Right cardiac atrium (tissue), 5 donors: ENCODE data around the gene PTPN22. TPM values are rescaled to one million over a fixed set of nuclear protein-coding genes. Genes with fewer than 3 reads are reported as not detected.

Source experiments
- ATAC-seq, 2 donors: fragments of 200-7000 bp; cut with Tn5 transposase; one replicate each; pipeline versions ENCODE4 v1.8.0 to v1.9.1; 2020; ENCODE audit warnings: moderate library complexity in 2 of 2, mild to moderate bottlenecking in 1 of 2
- DNase-seq, 3 donors: peaks; one replicate each; pipeline ENCODE4 v3.0.0-alpha.2; 2020
- H3K27ac ChIP-seq: one replicate; pipeline ENCODE4 v1.5.1; 2013; ENCODE audit warnings: mild to moderate bottlenecking, low read length, control low read depth, moderate library complexity
- H3K27me3 ChIP-seq: one replicate; pipeline ENCODE4 v1.6.1; 2013; ENCODE audit not compliant: control insufficient read depth, insufficient read depth
- H3K4me1 ChIP-seq: one replicate; pipeline ENCODE4 v1.6.1; 2013; ENCODE audit warnings: low read length; ENCODE audit not compliant: control insufficient read depth, insufficient read depth
- H3K4me3 ChIP-seq: one replicate; pipeline ENCODE4 v1.5.1; 2013; ENCODE audit warnings: low read length, control low read depth
- H3K9me3 ChIP-seq: one replicate; pipeline ENCODE4 v1.6.1; 2013; ENCODE audit warnings: low read length; ENCODE audit not compliant: control insufficient read depth
- WGBS: extraction: QIAGEN DNeasy Blood & Tissue Kit; methylation state at CpG from one replicate; pipeline ENCODE4 v1.1.7; 2013; 5-methylcytosine and 5-hydroxymethylcytosine counted together
- intact Hi-C, 4 donors: fragments of 100-400 bp; cut with DNase I; formaldehyde crosslinking; loops; one replicate each; pipeline versions ENCODE4 v1.11.0 to v1.14.0; 2022 to 2023
- polyA plus RNA-seq: library from polyadenylated mRNA; stranded (reverse); fragments of 200-250 nt; gene quantifications from one replicate; pipeline ENCODE4 v1.2.3, GENCODE V29; 2013
- total RNA-seq, 4 donors: library from RNA; stranded (reverse); fragmentation: NEBNext Ultra II Directional; extraction: Animal tissue kit (Norgen Biotek cat#: 25700); gene quantifications; one replicate each; pipeline ENCODE4 v1.2.1, GENCODE V29; 2021
- donor health status: healthy with polysubstance abuse.
- donor health status: DM: no; HTN: yes; CAD: no.
- donor health status: DM: no; HTN: no; CAD: no.
- donor health status: DM: no; HTN: yes; CAD: no; lungs with severe emphysema.
- donor health status: DM: yes; HTN: yes; CAD: no.

Gene PTPN22
- total and polyA plus RNA-seq, 5 donors, result 0.48 to 1.6 (median 1.2) TPM

DNA sequence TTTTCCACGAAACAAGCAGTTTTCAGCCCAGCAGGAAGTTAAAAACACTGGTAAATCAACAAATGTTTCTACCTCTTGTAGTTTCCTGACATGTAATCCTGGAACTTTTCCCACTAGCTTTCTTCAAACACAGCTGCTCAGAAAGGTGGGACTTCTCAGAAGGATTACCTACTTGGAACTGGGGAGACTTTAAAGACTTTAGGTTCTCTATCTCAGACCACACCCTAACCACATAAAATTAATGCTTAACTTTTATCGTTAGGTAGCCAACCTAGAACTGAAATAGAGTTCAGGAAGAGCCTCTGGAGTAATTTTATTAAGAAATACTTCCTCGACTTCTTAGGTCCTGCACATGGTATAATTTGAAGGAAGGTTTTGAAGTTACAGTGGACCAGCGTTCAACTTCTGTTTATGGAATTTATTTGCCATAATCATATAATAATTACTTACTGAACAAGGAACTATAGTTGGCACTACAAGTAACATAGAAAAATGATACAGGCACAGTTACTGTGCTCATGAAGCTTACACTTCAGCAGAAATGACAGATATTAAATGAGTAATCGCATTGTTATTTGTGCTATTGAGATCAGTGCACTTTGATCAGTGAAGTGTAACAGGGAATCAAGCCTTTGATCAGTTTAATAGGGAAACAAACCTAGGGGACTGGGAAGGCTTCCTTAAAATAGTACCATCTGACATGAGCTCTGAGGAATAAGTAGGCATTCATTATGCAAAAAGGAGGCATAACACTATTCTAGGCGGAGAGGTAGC is 16.1 kb upstream of the PTPN22 start, which contains the start of gene BCL2L15:
TSS of gene BCL2L15 (minus strand) at position 180 of the 774 bp plus-strand sequence. CDS start 206 bp downstream, outside the sequence.
- whole genome bisulfite sequencing, result 79% methylated on average over 6 of the region's 6 CpGs
- intact Hi-C loops, result no loop called here
- Histone ChIP-seq H3K4me3 (no peak within 1 kb of the TSS), H3K9me3 (no peaks in the 10 kb centered on the region), H3K27ac (no peak within 1 kb of the TSS), H3K4me1 (no peaks in the 10 kb centered on the region), H3K27me3 (no peaks in the 10 kb centered on the region)
- DNase-seq, result no peak
- ATAC-seq, result no peak

DNA sequence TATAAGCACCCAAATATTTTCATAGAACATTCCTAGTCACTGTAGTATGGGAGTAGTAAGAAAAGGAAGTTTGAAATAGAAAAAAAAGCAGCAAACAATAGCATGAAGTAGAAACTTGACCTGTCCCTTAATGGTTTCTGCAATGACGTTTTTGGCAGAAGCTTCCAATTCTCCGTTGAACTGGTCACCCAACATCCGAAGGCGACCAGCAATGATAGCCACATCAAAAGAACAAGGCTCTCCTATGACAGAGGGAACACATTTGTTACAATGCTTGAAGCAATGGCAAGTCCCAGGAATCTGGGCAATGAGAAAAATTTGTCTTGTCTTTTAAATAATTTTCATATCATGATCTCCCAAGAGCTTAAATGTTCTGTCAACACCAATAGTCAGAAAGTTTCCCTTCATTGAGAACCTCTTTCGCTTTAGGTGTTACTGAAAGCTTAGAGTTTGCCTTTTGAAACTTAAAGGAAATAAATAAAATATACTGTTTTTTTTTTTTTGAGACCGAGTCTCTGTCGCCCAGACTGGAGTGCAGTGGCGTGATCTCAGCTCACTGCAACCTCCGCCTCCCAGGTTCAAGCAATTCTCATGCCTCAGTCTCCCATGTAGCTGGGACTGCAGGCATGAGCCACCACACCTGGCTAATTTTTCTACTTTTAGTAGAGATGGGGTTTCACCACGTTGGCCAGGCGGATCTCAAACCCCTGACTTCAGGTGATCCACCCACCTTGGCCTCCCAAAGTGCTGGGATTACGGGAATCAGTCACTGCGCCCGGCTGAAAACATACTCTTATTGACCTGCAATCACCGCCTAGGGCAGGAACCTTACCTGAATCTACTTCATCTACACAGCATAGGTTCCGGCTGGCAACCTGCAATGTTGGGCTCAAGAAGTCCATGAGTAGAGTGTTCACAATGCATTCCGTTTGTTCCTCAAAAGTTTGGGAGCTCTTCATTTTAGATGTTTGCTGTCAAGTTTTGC is 15.2 kb upstream of the PTPN22 start:
- Histone ChIP-seq H3K27ac (no peak overlapping the region), H3K4me1 (no peaks in the 10 kb centered on the region), H3K4me3 (no peak overlapping the region), H3K9me3 (no peaks in the 10 kb centered on the region), H3K27me3 (no peaks in the 10 kb centered on the region)
- no peak for DNase-seq
- intact Hi-C loops, result no loop called here
- no peak for ATAC-seq
- 86% methylated on average over 17 of the region's 17 CpGs for WGBS

DNA sequence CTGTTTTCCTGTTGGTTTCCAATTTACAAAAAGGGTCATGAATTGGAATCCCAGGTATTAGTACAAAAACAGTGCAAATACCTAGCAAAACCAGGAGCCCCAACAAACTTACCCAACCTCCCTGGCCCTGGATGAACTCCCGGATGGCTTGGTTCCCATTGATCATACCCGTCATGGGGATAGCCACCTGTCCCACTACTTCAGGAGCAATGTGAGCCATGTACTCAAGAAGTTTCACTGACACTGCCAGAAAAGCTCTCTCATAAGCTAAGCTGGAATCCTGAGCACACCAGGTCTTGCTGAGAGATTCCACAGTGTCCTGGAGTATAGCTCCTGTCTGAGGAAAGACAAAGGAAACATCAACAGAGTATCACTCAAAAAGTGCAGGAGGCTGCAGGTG is 10.1 kb upstream of the PTPN22 start:
- WGBS, result 89% methylated on average over 2 of the region's 2 CpGs
- no peak overlapping the region for H3K27ac ChIP-seq
- H3K27me3 ChIP-seq, result no peaks in the 10 kb centered on the region
- intact Hi-C loops, result no loop called here
- no peak overlapping the region for H3K4me3 ChIP-seq
- no peak for DNase-seq
- no peaks in the 10 kb centered on the region for H3K4me1 ChIP-seq
- ATAC-seq, result no peak
- no peaks in the 10 kb centered on the region for H3K9me3 ChIP-seq

DNA sequence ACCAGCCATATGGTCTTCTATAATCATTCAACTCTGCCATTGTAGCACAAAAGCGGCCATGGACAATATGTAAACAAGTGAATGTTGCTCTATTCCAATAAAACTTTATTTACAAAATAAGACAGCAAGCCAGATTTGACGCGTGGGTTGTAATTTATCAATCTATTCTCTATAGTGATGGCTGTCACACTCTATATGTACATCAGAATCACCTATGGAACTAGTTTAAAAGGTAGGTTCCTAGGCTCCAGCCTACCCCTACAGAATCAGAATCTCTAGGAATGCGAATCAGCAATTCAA is 8.2 kb upstream of the PTPN22 start:
- ATAC-seq (no peak), DNase-seq (no peak)
- Histone ChIP-seq H3K27ac (no peak overlapping the region), H3K4me3 (no peak overlapping the region), H3K27me3 (no peaks in the 10 kb centered on the region), H3K9me3 (no peaks in the 10 kb centered on the region), H3K4me1 (peaks cover 1% of the 10 kb centered on the region)
- intact Hi-C loops, result no loop called here
- 94% methylated on average over 4 of the region's 4 CpGs for WGBS

DNA sequence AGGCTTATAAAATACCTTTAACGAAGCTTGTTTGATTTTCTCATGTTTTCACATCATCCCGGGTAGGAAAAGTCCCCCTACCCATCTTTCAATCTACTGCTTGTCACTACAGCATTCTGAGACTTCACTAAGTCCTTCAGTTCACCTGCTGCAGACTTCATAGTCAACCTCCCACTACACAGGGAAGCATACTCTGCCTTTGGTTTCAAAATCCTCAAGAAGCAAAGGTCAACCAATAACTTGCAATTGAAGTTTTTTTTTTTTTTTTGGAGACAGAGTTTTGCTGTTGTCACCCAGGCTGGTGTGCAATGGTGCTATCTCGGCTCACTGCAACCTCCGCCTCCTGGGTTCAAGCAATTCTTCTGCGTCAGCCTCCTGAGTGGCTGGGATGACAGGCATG is 4.7 kb upstream of the PTPN22 start:
- Histone ChIP-seq H3K27ac (no peak overlapping the region), H3K27me3 (no peaks in the 10 kb centered on the region), H3K4me3 (no peak overlapping the region), H3K4me1 (peaks cover 1% of the 10 kb centered on the region), H3K9me3 (no peaks in the 10 kb centered on the region)
- intact Hi-C loops, result no loop called here
- DNase-seq (no peak), ATAC-seq (no peak)
- 89% methylated on average over 5 of the region's 5 CpGs for WGBS

DNA sequence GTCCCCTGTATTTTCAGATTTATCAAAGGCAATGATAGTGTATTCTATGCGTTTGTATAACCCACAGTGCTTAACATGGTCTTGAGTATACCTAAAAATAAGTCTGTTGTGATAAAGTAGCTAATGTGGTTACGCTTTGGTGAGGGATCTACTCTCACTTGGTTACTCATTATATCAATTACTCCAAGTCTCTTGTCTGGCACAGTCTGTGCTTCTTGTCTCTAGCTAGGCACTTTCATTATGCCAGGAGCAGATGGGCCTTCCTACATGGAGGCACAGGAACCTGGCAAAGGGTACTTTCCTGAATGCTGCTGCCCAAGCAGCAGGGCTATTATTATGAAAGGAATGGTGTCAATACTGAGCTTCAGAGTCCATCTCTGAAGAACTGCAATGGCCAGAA is 4.2 kb upstream of the PTPN22 start:
- Histone ChIP-seq H3K27me3 (no peaks in the 10 kb centered on the region), H3K27ac (no peak overlapping the region), H3K4me1 (peaks cover 1% of the 10 kb centered on the region), H3K4me3 (no peak overlapping the region), H3K9me3 (no peaks in the 10 kb centered on the region)
- 77% methylated on average over 2 of the region's 2 CpGs for WGBS
- ATAC-seq (no peak), DNase-seq (no peak)
- intact Hi-C loops, result no loop called here

DNA sequence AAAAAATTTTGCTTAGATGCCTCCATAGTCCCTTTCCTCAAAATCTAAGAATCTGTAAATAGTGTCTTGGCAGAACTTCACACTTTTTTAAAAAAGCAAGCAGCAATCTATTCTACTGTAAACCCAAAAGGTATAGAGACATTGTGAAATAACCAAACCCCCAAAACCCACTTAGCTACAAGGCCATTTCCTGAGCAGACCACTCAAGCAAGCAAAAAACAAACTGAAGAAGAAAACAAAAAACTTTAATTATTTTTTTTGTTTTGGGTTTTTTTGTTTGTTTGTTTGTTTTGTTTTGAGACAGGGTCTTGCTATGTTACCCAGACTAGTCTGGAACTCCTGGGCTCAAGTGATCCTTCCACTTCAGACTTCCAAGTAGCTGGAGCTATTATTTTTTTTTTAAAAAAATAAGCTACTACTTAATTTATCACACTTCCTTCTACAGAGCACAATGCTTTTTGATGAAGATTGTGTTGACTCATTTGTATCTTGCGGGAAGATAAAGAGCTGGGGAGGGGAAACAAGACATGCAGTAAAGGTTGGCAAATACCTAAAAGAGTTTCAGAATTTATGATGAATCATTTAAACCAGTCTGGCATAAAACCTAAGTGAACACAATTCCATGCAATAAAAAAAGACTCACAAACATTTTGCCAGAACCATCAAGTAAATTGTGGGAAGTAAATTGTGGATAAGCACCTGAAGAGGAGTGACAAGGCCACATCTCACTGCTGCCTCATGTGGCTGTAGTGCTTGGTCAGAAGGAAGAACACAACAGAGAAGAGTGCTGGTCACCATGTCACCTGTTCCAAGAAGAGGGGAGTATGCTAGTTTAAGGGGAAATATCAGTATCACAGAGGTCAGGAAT is 2.7 kb upstream of the PTPN22 start:
- H3K27me3 ChIP-seq, result no peaks in the 10 kb centered on the region
- H3K4me3 ChIP-seq, result no peak overlapping the region
- intact Hi-C loops, result loop anchor here in 1 of 4 donors (5.0 kb wide), 1 partner anchor 708 kb away; the partner anchor contains the start of gene BCAS2
- 57% methylated on average over 1 of the region's 1 CpG for WGBS
- no peaks in the 10 kb centered on the region for H3K9me3 ChIP-seq
- ATAC-seq (no peak), DNase-seq (no peak)
- peaks cover 1% of the 10 kb centered on the region for H3K4me1 ChIP-seq
- no peak overlapping the region for H3K27ac ChIP-seq

DNA sequence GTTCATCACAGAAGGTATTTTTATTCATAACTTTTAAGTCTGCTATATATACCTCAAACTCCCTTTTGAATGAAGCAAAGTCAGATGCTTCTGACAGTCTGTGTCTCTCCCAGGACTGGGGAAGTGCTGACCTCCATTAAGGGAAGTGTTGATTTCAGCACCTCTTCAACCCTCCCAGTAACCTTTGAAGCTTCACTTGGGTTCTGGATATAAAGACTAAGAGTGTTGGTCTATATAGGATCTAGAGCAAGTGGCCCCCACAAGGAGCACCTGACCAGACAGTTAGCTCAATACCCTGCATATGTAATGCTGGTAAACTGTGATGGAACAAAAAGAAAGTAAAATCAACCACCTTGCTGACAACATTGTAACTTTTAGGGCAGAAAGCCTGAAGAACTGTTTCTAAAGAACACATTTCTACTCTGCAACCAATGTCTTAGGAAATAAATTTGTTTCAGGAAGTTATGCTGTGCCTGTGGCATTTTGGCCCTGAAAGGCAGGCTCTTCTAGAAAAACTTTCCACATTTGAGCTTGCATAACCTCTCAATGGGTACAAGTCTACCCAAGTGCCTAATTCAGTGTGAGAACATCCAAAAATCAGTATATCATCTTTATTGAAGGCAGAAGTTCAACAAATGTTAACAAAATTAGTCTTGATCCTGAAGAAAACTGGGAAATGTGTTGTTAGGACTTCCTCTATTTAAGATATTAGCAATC is 865 bp upstream of the PTPN22 start:
- Histone ChIP-seq H3K27me3 (no peaks in the 10 kb centered on the region), H3K4me3 (no peak overlapping the region), H3K9me3 (no peaks in the 10 kb centered on the region), H3K27ac (no peak overlapping the region), H3K4me1 (peaks cover 1% of the 10 kb centered on the region)
- DNase-seq, result no peak
- intact Hi-C loops, result loop anchor here in 1 of 4 donors (5.0 kb wide), 1 partner anchor 710 kb away; the partner anchor contains the start of gene BCAS2
- peak; percentile 37 to 54 for ATAC-seq

DNA sequence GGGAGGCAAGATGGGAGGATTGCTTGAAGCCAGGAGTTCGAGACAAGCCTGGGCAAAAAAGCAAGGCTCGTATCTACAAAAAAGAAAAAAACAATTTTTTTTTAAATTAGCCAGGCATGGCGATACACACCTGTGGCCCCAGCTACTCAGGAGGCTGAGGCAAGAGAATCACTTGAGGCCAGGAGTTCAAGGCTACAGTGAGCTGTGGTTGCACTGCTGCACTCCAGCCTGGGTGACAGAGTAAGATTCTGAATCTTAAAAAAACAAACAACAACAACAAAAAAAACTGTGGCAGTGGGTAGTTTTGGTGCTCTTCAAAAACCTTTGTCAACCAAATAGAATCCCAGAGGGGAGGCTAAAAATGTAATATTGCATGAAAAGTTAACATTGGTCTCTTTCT is 734 bp downstream of the PTPN22 start:
- no peak overlapping the region for H3K27ac ChIP-seq
- WGBS, result 90% methylated on average over 3 of the region's 3 CpGs
- no peak for ATAC-seq

DNA sequence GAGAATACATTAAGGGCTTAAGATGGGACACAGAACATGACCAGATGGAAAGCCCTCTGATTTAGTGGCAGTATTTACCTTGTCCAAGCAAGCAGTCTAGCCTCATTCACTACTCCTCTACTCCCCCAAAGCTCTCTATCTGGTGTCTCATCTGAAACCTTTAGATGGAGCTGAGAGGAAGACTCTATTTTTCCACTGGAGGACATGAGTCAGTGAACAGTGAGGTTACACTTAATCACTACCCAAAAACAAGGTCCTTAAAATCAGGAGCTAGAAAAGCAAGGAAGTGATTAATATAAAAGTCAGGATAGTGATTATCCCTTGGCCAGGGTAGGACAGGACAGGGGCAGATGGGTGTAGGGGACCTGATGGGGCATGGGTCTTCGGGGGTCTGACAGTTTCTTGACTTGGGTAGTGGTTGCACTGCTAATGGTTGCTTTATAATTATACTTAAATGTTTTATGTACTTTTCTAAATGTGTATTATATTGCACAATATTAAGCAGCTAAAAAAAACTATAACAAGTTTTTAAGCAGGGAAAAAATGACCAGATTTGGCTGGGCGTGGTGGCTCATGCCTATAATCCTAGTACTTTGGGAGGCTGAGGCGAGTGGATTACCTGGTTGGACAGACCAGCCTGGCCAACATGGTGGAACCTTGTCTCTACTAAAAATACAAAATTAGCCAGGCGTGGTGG is 3.0 kb downstream of the PTPN22 start:
- Histone ChIP-seq H3K27ac (no peak overlapping the region), H3K27me3 (no peaks in the 10 kb centered on the region), H3K4me1 (no peaks in the 10 kb centered on the region), H3K4me3 (no peak overlapping the region), H3K9me3 (no peaks in the 10 kb centered on the region)
- DNase-seq (no peak), ATAC-seq (no peak)
- 93% methylated on average over 4 of the region's 4 CpGs for WGBS
- intact Hi-C loops, result no loop called here

More for the DNA sequence above, 734 bp downstream of the PTPN22 start:
- Histone ChIP-seq H3K4me1 (peaks cover under 1% of the 10 kb centered on the region), H3K4me3 (no peak overlapping the region), H3K27me3 (no peaks in the 10 kb centered on the region), H3K9me3 (no peaks in the 10 kb centered on the region)
- DNase-seq, result no peak
- intact Hi-C loops, result loop anchor here in 1 of 4 donors (5.0 kb wide), 1 partner anchor 712 kb away; the partner anchor contains the start of gene BCAS2
